Stimulated activated CD4-positive, alpha-beta T cell treated with anti-CD3 and anti-CD28 coated beads, TNF-alpha, amount 100 ng/mL, for 24 hours (primary cell): ENCODE data around the gene TRIL.

Experiments
- DNase-seq, 3 experiments: peaks; one replicate each; pipeline ENCODE4 v3.0.0-alpha.2; 2020; ENCODE audit warnings: low read depth in 3 of 3

The TRIL gene

GRCh38 chr7:28983396-28984190 lies 25.5 kb upstream of the TRIL start:
- DNase-seq, result no peak

DNA sequence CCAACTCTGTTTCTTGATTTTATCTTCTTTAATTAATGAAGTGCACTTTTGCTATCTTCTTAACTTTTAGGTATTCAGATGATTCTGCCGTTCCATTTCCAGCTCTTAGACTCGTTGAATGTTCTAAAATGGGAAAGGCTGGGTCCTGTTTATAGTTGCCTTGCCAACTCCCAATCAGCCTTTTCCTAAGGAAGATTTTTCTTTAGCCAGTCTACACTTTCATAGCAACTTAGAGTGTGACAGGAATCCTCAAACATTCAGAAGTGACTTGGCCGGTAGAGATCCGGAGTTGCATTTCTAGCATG lies 23.0 kb upstream of the TRIL start:
- DNase-seq, result no peak

DNA sequence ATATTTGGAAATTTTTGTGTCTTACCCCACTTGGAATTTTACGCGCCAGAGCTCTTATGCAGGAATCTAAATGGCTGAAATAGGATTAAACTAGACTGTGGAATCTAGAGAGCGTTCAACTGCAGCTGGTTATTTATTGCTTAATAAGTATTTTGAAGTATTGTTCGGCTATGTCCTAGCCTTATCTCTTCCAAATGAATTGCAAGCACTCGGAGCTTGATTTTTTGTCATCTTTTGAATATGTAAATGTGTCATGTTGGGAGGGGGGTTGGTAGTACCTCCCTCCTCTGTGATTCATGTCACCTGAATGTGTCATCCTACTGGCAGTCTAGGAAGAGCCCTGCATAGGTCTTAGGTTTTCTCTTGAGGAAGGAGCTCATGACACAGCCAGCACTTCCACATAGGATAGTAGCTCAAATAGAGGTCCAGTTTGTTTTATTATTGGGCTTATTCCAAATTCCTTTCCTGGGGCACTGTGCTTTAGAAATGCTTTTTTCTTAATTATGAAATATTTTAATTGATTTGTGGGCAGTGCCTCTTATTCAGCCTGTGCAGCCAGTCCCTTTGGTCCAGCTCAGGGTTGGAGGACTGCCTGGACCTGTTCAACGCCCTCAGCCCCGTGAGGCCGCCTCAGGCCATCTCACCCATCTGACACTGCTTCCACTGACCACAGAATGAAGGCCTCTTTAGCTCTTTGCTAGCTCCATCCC lies 22.5 kb upstream of the TRIL start:
- DNase-seq, result no peak

- no peak for DNase-seq
Measured at GRCh38 chr7:28979776-28980175, 21.6 kb upstream of the TRIL start.

GRCh38 chr7:28977881-28978280 lies 19.8 kb upstream of the TRIL start:
- no peak for DNase-seq

GRCh38 chr7:28976022-28976421 lies 17.9 kb upstream of the TRIL start:
- no peak for DNase-seq

GRCh38 chr7:28973591-28973990 lies 15.5 kb upstream of the TRIL start:
- no peak for DNase-seq

- no peak for DNase-seq
Measured at GRCh38 chr7:28964056-28964455, 5.9 kb upstream of the TRIL start.

DNA sequence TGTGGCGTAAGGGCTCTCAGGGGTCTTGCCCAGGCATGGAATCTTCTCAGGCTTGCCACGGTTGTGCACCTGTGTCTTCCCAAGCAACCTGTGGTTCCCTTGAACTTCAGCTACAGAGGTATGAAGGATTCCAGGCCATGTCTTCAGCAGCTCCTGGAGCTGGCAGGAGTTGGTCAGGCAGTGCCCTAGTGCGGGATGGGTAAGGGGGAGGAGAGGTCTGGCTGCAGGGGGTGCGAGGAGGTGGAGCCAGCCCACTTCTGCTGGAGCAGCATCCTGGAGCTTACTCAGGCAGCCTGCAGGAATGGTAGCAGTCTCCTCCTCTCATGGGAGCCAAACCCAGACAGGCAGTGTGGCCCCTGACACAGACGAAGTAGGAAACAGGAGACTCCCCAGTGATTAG lies 3.8 kb upstream of the TRIL start:
- DNase-seq, result no peak

DNA sequence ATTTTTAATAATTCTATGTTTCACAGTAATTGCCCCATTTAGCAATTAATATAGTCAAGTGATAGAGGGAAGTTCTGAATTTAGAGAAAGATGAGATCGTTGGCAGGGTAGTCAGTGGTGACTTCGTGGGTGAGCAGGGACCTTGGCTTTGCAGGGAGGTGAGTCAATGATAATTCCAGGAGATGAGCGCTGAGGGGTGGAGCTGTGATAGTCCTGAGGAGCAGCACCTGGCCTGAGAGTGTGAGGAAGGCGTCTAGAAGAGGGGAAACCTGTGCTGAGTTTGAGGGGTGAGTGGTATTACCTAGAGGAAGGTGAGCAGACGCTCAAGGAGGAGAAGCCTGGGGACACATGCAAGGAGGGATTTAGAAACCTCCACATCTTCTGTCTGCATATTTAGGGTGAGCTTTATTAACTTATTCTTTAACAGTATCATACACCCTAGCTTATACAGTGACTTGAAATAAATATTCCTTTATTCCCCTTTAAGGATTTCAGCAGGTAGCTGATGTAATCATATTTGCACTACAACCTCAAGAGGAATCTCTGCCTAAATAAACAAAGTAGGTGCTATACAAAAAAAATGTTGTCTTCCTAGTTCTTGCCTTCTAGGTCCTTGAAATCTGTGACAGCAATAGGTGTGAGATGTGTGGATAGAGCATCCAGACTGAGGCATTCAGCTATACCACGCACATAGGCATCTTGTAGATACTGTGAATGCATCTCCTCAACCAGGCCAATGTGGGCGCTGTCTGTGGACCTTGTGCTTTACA lies 2.1 kb upstream of the TRIL start:
- DNase-seq, result no peak

- DNase-seq, result no peak
Measured at GRCh38 chr7:28958980-28959347, 834 bp upstream of the TRIL start.

- DNase-seq, result no peak
Measured at GRCh38 chr7:28957751-28958234, 337 bp downstream of the TRIL start.

DNA sequence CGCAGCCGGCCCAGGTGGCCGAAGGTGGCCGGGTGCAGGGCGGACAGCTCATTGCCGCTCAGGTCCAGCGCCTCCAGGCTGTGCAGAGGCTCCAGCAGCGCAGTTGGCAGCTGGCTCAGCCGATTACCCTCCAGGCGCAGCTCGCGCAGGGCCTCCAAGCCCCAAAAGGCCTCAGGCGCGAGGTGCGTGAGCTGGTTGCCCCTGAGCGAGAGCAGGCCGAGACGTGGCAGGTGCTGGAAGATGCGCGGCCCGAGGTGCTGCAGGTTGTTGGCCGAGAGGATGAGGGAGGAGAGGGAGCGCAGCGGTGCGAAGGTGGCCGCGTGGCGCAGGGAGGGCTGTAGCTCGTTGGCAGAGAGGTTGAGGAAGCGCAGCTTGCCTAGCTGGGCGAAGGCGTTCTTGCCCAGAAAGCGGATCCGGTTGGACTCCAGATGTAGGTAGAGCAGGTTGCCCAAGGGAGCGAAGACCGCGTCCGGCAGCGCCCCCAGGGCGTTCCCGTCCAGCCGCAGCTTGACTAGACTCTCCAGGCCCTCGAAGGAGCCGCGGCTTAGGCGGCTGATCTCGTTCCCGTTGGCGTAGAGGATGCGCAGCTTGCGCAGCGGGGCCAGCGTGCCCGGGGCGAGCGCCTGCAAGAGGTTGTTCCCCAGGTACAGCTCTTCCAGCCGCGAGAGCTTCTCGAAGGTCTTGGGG lies 923 bp downstream of the TRIL start:
- no peak for DNase-seq

DNA sequence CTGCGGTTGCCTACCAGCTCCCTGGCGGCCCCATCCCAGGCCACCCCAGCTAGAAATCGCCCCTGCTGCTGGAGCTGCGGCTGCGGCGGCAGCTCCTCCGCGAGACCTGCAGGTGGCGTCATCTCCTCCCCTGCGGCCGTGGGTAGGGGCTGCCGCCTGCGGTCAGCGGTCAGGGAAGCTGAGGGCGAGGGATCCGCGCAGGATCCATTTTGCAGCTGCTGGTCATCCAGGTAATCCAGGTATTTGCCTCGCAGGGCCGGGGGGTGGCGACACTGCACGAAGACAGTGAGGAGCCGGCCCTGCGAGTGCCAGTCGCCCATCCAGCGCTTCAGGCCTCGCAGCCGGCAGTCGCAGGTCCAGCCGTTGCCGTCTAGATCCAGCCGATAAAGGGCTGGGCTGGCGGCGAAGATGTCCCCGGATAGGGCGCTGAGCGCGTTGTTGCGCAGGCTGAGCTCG lies 1.5 kb downstream of the TRIL start:
- no peak for DNase-seq

DNA sequence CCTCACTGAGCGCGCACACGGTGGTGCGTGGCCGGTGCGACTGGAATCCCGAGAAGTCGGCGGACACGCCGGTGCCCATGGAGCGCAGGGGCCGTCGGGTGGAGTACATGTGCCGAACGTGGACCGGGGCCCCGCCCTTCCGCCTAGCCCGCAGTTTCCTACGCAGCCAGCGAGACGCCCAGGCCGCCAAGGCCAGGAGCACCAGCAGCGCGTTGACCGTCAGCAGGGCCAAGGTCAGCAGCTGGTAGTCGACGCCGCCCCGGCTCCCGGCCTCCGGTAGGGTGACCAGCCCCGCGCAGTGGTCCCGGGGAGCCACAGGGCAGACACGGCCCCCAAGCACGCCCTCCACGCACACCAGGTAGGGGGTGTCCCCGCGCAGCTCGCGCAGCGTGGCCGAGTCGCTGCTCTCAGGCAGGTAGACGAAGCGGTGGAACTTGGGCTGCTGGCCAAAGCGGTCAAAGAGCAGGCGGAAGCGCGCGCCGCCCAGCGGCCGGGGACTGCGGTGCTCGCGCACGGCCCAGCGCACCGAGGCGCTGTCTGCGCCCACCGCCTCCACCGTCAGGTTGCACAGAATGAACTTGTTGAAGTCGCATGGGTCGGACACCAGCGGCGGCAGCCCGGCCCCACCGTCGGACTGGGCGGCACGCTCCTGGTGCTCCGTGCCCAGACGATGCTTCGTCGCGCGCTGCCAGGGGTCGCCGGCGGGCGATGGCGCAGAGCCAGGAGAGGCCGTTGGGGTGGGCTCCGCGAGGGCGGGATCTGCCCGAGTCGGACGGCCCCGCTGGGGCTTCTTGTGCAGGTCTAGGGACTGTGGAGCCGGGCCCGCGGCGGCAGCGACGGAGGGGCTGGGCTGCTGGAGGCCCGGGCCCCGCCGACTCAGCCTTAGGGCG lies 2.2 kb downstream of the TRIL start:
- DNase-seq, result no peak

- no peak for DNase-seq
Measured at GRCh38 chr7:28955356-28955717, 2.8 kb downstream of the TRIL start.

DNA sequence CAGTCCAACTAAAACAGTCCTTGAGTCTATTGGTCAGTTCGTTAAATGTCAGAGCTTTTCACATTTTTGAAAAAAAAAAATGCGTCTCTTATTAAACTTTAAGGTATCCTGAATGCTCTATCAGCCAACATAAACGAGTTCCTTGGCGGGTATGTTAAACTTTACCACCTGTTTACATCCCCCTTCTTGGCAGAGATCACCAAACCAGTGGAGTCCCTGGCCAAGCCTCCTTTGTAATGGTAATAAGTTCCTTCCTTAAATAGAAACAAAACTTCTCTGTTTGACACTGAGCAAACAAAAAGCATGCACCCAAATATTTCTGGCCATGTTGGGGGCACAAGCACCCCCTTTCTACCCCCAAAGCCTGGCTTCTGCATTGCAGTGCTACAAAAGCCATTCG lies 3.2 kb downstream of the TRIL start:
- no peak for DNase-seq

- no peak for DNase-seq
Measured at GRCh38 chr7:28954471-28954870, 3.7 kb downstream of the TRIL start.

- no peak for DNase-seq
Measured at GRCh38 chr7:28953633-28954032, 4.5 kb downstream of the TRIL start.

DNA sequence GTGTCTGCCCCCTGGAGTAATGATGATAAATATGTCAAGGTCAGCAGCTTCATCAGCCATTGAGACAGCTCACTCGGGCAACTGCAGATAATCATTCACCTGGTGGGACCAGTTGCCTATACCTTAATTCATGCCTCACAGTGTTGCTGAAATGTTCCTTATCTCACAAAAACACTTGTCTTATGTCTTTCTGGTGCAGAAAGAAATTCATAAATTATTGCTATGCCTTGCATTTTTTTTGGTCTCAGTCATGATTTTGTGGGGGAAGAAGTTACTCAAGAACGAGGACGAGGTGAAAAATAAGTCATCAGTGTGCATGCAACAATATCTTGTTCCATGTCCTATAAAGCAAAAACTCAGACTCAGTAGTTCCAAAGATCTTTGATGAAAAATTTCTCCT lies 16.0 kb downstream of the TRIL start:
- no peak for DNase-seq

DNA sequence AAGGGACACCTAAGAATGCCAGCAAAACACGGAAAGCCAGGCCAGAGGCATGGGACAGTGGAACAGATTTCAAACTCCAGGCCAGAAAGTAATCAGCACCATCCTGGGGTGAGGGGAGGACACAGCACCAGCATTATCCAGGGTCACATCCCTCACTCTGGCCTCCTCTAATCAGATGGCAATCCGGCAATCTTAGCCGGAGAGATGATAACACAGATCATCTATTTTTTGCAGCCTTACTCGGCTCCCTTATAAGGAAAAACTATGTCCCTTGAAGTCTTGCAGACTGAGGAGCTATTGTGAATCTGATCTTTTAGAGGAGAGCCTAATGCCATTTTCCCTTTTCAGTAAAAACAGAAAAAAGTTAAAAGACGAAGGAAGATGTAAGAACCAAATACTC lies 16.5 kb downstream of the TRIL start:
- no peak for DNase-seq
